KMS-11 (cell line): ENCODE results near the gene CIPC.

Source experiments
- H2AFZ ChIP-seq: fragments of 200-600 bp; sonication (generic); 2 replicates; pipeline ENCODE4 v1.6.1; 2016; ENCODE audit warnings: antibody characterized with exemption, mixed run types, low read depth
- H3K27ac ChIP-seq: fragments of 200-600 bp; sonication (generic); 2 replicates; pipeline ENCODE4 v1.6.1; 2016; ENCODE audit warnings: mild to moderate bottlenecking, mixed run types
- H3K27me3 ChIP-seq: fragments of 200-600 bp; sonication (generic); 2 replicates; pipeline ENCODE4 v1.6.1; 2017; ENCODE audit warnings: mild to moderate bottlenecking, low read depth, mixed run types, moderate library complexity; ENCODE audit not compliant: insufficient read depth
- H3K36me3 ChIP-seq: fragments of 200-600 bp; sonication (generic); 2 replicates; pipeline ENCODE4 v1.6.1; 2017; ENCODE audit warnings: mild to moderate bottlenecking, mixed run types; ENCODE audit not compliant: insufficient read depth
- H3K4me1 ChIP-seq: fragments of 200-600 bp; sonication (generic); 2 replicates; pipeline ENCODE4 v1.6.1; 2016; ENCODE audit warnings: mild to moderate bottlenecking, low read depth, mixed run types; ENCODE audit not compliant: poor library complexity, severe bottlenecking
- H3K4me2 ChIP-seq: fragments of 200-600 bp; sonication (generic); 2 replicates; pipeline ENCODE4 v1.7.0; 2016; ENCODE audit warnings: mild to moderate bottlenecking, mixed run types
- H3K4me3 ChIP-seq: fragments of 200-600 bp; sonication (generic); IDR thresholded peaks from 2 replicates; pipeline ENCODE4 v1.6.1; 2017; ENCODE audit warnings: low read depth, low read length, mixed read lengths; ENCODE audit not compliant: insufficient read depth
- H3K79me2 ChIP-seq: fragments of 200-600 bp; sonication (generic); 2 replicates; pipeline ENCODE4 v1.6.1; 2016; ENCODE audit warnings: low read depth, mixed run types; ENCODE audit not compliant: insufficient read depth
- H3K9ac ChIP-seq: fragments of 200-600 bp; sonication (generic); 2 replicates; pipeline ENCODE4 v1.6.1; 2016; ENCODE audit warnings: mild to moderate bottlenecking, mixed run types
- H4K20me1 ChIP-seq: fragments of 200-600 bp; sonication (generic); 2 replicates; pipeline ENCODE4 v1.6.1; 2016; ENCODE audit warnings: mild to moderate bottlenecking, mixed run types; ENCODE audit not compliant: insufficient read depth
- TF ChIP-seq, protein P1 (sequence below): fragments of 200-600 bp; sonication (generic); conservative IDR thresholded peaks from 2 replicates; pipeline ENCODE4 v1.6.1; 2017; ENCODE audit warnings: low read depth, mild to moderate bottlenecking, antibody characterized with exemption, low read length, moderate library complexity, mixed read lengths

The CIPC gene

DNA sequence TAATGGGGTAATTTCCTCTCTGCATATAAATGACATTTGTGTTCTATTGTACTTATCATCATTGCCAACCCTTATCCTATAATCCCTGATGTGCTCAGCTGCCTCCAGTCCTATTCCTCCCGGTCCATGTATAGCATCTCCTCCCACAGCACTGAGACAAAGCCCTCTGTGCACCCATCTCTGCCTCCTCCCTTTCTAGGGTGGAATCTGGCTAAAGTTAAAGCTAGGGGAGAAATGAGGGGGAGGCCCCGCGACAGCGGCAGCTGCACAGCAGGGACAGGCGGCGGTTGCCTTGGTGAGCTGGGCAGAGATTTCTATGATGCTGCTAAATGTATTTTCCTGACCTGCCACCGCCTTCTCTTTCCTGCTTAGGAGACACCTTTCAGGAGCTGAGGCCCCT lies 56.4 kb downstream of the CIPC start:
- TF ChIP-seq, protein P1, sequence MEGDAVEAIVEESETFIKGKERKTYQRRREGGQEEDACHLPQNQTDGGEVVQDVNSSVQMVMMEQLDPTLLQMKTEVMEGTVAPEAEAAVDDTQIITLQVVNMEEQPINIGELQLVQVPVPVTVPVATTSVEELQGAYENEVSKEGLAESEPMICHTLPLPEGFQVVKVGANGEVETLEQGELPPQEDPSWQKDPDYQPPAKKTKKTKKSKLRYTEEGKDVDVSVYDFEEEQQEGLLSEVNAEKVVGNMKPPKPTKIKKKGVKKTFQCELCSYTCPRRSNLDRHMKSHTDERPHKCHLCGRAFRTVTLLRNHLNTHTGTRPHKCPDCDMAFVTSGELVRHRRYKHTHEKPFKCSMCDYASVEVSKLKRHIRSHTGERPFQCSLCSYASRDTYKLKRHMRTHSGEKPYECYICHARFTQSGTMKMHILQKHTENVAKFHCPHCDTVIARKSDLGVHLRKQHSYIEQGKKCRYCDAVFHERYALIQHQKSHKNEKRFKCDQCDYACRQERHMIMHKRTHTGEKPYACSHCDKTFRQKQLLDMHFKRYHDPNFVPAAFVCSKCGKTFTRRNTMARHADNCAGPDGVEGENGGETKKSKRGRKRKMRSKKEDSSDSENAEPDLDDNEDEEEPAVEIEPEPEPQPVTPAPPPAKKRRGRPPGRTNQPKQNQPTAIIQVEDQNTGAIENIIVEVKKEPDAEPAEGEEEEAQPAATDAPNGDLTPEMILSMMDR = no peak

DNA sequence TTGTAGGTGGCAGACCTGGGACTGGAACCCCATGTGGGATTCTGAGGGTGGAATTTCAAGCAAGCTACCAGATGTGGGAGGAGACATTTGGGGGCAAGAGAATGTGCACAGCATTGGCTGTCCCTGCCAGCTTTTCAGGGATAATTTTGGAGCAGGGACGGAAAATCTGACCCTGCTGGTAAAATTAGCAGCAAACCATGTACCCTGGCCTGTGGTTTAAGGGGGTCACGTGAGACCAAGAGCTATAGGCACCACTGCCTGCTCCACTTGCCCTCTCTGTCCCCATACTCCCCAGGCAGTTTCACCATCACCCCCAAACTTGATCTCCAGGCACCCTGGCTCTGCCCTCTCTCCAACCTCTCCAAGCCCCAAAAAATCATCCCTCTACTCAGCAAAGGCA lies 57.0 kb downstream of the CIPC start:
- no peak overlapping the region for H3K4me2 ChIP-seq
- H4K20me1 ChIP-seq = no peaks in the 10 kb centered on the region
- no peak overlapping the region for H2AFZ ChIP-seq
- no peak overlapping the region for H3K27ac ChIP-seq
- H3K4me3 ChIP-seq = no peak overlapping the region
- H3K36me3 ChIP-seq = no peaks in the 10 kb centered on the region
- no peaks in the 10 kb centered on the region for H3K27me3 ChIP-seq
- no peaks in the 10 kb centered on the region for H3K79me2 ChIP-seq
- no peak overlapping the region for H3K9ac ChIP-seq
- peaks cover 4% of the 10 kb centered on the region for H3K4me1 ChIP-seq
- TF ChIP-seq, protein P1 = no peak

More for the DNA sequence above, 56.4 kb downstream of the CIPC start:
- Histone ChIP-seq H3K4me1 (peaks cover 4% of the 10 kb centered on the region), H3K9ac (no peak overlapping the region), H3K27ac (no peak overlapping the region), H3K36me3 (no peaks in the 10 kb centered on the region), H3K79me2 (no peaks in the 10 kb centered on the region), H3K4me2 (no peak overlapping the region), H3K27me3 (no peaks in the 10 kb centered on the region), H3K4me3 (no peak overlapping the region), H2AFZ (no peak overlapping the region), H4K20me1 (no peaks in the 10 kb centered on the region)

DNA sequence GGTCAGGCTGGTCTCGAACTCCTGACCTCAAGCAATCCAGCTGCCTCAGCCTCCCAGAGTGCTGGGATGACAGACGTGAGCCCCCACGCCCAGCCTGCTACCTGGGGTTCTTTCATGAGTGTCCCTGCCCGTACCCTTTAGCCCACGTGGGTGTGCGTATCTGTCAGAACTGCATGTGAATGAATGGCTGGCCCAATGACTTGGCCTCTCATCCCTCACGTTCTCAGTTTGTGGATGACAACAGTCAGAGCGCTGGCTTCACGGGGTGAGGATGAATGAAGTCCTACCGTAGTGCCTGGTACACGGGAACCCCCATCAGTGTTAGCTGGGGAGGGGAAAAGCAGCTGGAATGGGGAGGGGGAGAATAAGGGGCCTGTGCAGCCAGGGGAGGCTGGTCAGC lies 59.7 kb downstream of the CIPC start:
- Histone ChIP-seq H3K79me2 (no peaks in the 10 kb centered on the region), H3K4me3 (no peak overlapping the region), H3K36me3 (no peaks in the 10 kb centered on the region), H3K27me3 (no peaks in the 10 kb centered on the region), H3K9ac (no peak overlapping the region), H3K4me1 (no peaks in the 10 kb centered on the region), H3K4me2 (no peak overlapping the region), H4K20me1 (no peaks in the 10 kb centered on the region), H3K27ac (no peak overlapping the region), H2AFZ (no peak overlapping the region)
- TF ChIP-seq, protein P1 = no peak

DNA sequence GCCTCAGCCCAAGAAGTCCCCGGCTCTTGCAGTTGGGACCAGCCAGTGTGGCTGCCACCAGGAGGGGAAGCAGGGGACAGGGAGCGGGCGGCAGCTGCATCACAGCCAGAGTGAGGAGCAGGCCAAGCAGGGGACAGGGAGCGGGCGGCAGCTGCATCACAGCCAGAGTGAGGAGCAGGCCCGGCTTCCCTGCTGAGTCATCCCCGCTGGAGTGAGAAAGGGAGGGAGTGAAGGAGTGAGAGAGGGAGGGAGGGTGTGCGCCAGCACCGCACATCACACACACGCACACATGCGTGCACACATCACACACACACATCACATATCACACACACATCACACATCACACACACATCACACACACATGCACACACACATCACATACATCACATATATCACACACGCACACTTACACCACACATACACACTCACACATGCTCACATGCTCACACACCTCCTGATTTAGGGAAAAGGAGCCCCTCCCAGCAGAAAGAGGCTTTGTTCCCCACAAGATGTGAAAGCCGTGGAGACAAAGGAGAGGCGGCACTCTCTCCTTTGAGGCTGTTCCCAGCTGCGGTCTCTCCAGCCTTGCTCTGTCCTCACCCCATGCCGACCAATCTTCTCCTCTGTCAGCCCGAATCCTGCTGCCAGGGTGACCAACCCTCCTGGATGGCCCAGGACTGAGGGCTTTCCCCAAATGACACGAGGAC lies 60.3 kb downstream of the CIPC start:
- Histone ChIP-seq H3K27ac (no peak overlapping the region), H3K27me3 (no peaks in the 10 kb centered on the region), H3K4me1 (no peaks in the 10 kb centered on the region), H3K9ac (no peak overlapping the region), H4K20me1 (no peaks in the 10 kb centered on the region), H3K4me3 (no peak overlapping the region), H3K4me2 (no peak overlapping the region), H2AFZ (no peak overlapping the region), H3K36me3 (no peaks in the 10 kb centered on the region), H3K79me2 (no peaks in the 10 kb centered on the region)
- TF ChIP-seq, protein P1 = no peak
